ENCODE results near the gene LCTL.
"Not testable (repeated sequence)": the region's sequence is repeated elsewhere in the genome, so short reads cannot be mapped to it uniquely, and the experiment has no call there.

Gene LCTL

DNA sequence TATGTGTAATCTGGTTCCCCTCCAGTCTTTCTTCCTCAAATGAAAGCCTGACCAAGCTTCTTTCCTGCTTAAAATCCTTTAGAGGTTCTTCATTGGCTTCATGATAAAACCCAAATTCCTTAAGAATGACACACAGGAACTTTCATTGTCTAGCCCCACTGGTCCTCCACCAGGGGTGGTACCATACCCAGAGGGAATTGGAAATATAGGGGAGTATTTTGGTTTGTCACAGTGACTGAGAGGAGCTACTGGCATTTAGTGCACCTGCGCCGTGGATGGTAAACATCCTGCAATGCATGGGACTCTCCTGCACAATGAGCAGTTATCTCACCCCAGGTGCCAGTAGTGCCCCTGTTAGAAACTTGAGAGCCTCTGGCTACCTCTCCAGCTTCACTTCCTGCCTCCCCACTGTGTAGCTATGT, 49.9 kb downstream of the LCTL start:
- no peak for TF ChIP-seq Cebpa-rat (IDR thresholded peaks at IDR 0.05)
- Histone ChIP-seq H3K4me1 (no peaks in the 10 kb centered on the region; a peak in 1 of 20 replicates), H3K9ac (no peak overlapping the region), H3K9me3 (replicated peaks in 1 of 11) (no peaks in the 10 kb centered on the region), H3K4me2 (no peak overlapping the region), H3K36me3 (peaks cover 52 to 97% (median 85%) of the 10 kb centered on the region in 11 experiments), H3K4me3 (no peak overlapping the region), H3K27ac (no peak overlapping the region), H4K20me1 (no peaks in the 10 kb centered on the region), H3K27me3 (no peaks in the 10 kb centered on the region)

GRCh38 chr15:66514586-66514985, 51.2 kb downstream of the LCTL start:
- Histone ChIP-seq H3K27ac (no peak overlapping the region), H3K36me3 (peaks cover 42 to 98% (median 83%) of the 10 kb centered on the region in 11 experiments), H3K9me3 (replicated peaks in 1 of 11) (no peaks in the 10 kb centered on the region), H3K4me2 (no peak overlapping the region), H3K4me3 (no peak overlapping the region), H3K4me1 (no peaks in the 10 kb centered on the region; a peak in 1 of 20 replicates), H4K20me1 (no peaks in the 10 kb centered on the region), H3K27me3 (no peaks in the 10 kb centered on the region), H3K9ac (no peak overlapping the region)
- no peak for TF ChIP-seq Cebpa-rat (IDR thresholded peaks at IDR 0.05)

DNA sequence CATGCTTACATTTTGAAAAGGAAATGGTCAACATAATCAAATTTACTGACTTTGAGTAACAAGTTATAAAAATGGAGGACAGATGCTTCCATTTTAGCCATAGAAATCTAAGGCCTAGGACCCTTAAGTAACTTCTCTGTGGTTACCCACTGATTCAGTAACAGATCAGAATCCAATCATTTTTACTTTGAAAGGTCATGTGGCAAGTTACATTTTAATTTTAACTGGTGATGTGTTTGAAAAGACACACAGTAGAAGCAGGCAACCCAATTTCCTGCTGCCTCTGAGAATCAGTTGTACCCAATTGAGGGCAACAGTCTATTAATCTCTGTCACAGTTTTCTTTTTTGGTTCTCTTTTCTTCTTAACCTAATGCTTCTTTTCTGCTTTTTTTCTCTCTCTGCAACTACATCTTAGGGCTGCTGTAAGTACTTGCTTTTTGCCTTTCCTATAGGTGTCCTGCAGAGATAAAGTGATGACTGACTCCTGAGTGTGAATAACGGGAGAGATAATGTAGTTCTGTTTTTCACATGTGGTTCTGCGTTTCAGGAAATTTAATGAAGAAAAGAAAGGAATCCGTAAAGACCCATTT, 57.4 kb downstream of the LCTL start:
- Histone ChIP-seq H3K36me3 (peaks cover 0 to 56% (median 33%) of the 10 kb centered on the region in 11 experiments; a peak in 20 of 22 replicates), H3K4me3 (no peak overlapping the region), H4K20me1 (peaks cover 4 to 10% (median 5%) of the 10 kb centered on the region in 11 experiments; a peak in 19 of 22 replicates), H3K9me3 (replicated peaks in 1 of 11) (no peaks in the 10 kb centered on the region), H3K9ac (no peak overlapping the region), H3K4me2 (peak overlapping the region in 2 of 11 experiments; percentile 5 to 12; a peak in 1 of 22 replicates), H3K27me3 (no peaks in the 10 kb centered on the region), H3K4me1 (peaks cover 9 to 31% (median 22%) of the 10 kb centered on the region in 10 experiments; a peak in 19 of 20 replicates), H3K27ac (no peak overlapping the region)
- TF ChIP-seq Cebpa-rat (IDR thresholded peaks at IDR 0.05), result no peak

DNA sequence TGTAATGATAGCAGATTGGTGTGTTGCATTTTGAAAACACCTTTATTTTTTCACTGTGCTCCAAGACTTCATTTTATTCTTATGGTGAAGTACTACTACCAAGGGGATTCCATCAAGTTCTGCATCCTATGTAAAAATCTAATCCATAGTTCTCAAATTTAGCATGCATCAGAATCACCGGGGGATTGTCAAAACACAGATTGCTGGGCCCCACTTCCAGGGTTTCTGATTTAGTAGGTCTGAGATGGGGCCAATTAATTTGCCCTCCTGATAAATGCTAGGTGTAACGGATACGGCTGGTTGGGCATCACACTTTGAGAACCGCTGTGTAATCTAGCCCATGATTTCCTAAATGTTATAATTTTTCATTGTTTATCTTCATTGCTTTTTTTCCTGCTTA, 60.0 kb downstream of the LCTL start:
- no peaks in the 10 kb centered on the region for H3K27me3 ChIP-seq
- peaks cover 25 to 56% (median 40%) of the 10 kb centered on the region in 11 experiments for H3K36me3 ChIP-seq
- no peak for TF ChIP-seq Cebpa-rat (IDR thresholded peaks at IDR 0.05)
- H3K27ac ChIP-seq, result peak overlapping the region; percentile 92 to 99 (median 97); a peak in 20 of 22 replicates
- H3K9me3 ChIP-seq (replicated peaks in 1 of 11), result no peaks in the 10 kb centered on the region
- H4K20me1 ChIP-seq, result peaks cover 30 to 35% (median 31%) of the 10 kb centered on the region in 11 experiments; a peak in 21 of 22 replicates
- H3K4me3 ChIP-seq, result peak overlapping the region; percentile 78 to 93 (median 87)
- peak overlapping the region; percentile 74 to 91 (median 84) for H3K4me2 ChIP-seq
- H3K4me1 ChIP-seq, result peaks cover 35 to 57% (median 48%) of the 10 kb centered on the region in 10 experiments
- peak overlapping the region; percentile 88 to 100 (median 95) for H3K9ac ChIP-seq

DNA sequence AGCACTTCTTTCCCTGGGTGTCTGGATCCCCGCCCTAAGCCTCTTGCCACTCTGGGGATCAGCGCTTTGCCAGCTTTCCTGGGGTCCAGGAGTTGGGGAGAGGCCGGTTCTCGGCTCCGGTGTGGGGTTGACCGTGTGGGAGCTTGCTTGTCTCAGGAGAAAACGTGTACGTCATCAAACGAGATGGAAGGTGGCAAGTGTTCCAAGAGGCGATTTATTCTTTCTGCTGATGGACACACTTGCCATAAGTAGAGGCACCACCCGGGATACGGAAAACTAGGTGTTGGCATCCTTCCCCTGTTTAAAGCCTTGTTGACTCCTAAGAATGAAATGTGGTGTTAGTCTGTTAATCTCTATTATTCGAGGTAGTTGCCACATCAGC, 60.4 kb downstream of the LCTL start:
- peaks cover 39 to 61% (median 52%) of the 10 kb centered on the region in 10 experiments for H3K4me1 ChIP-seq
- H4K20me1 ChIP-seq, result peaks cover 34 to 39% (median 35%) of the 10 kb centered on the region in 11 experiments; a peak in 21 of 22 replicates
- TF ChIP-seq Cebpa-rat (IDR thresholded peaks at IDR 0.05), result no peak
- peak overlapping the region; percentile 92 to 99 (median 97) for H3K27ac ChIP-seq
- peaks cover 29 to 56% (median 40%) of the 10 kb centered on the region in 11 experiments for H3K36me3 ChIP-seq
- no peaks in the 10 kb centered on the region for H3K9me3 ChIP-seq (replicated peaks in 1 of 11)
- peak overlapping the region; percentile 78 to 93 (median 87) for H3K4me3 ChIP-seq
- peak overlapping the region; percentile 88 to 100 (median 95) for H3K9ac ChIP-seq
- H3K27me3 ChIP-seq, result no peaks in the 10 kb centered on the region
- peak overlapping the region; percentile 74 to 91 (median 84) for H3K4me2 ChIP-seq

DNA sequence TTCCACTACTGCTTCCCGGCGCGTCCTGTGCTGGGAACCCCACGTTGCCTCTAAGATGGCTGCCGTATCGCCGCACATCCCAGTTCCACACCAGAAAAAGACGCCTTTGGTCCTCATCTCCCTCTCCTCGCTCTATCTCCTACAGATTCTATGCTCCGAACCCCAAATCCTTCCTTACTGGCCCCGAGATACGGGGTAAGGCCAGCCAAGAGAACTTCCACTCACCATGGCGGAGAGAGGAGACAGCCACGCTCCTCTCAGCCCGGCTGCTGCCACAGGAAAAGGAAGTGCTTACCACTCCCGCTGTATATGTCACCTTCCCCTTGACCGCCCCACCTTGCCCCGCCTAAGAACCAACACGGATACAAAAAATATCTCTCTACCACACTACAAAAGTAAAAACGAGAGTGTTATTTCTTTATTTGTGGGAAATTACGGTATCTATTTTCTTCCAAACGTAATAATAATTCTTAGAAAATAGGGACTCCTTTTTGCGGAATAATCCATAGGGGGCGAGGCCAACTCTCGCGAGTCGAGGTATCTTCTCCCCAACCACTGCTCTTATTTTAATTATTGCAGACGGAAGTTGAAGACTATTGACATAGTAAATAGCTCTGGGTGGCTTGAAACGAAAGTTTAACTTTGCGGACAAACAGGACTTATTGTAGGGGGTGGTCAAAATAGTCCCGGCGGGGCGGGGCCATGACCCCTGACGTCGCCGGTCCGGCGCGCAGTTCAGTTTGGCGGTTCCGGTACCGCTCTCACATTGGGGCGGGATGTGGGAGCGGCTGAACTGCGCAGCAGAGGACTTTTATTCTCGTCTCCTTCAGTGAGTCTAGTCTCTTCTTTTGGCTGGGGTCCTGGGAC, 61.0 kb downstream of the LCTL start, which contains the start of the genes RPL4 and ZWILCH:
RPL4 (minus strand) TSS at position 293 of the 867 bp plus-strand sequence; CDS start at position 228, 65 bp downstream.
ZWILCH (plus strand) TSS at position 764 of the 867 bp plus-strand sequence; CDS start at position 777, 13 bp downstream.
- H3K4me2 ChIP-seq, result peak within 1 kb of the TSS; percentile 88 to 96 (median 93)
- peak within 1 kb of the TSS; percentile 88 to 100 (median 95) for H3K9ac ChIP-seq
- no peaks in the 10 kb centered on the region for H3K27me3 ChIP-seq
- H3K4me1 ChIP-seq, result peaks cover 45 to 67% (median 58%) of the 10 kb centered on the region in 10 experiments
- H4K20me1 ChIP-seq, result peaks cover 37 to 46% (median 41%) of the 10 kb centered on the region in 11 experiments; a peak in 21 of 22 replicates
- TF ChIP-seq Cebpa-rat (IDR thresholded peaks at IDR 0.05), result no peak
- no peaks in the 10 kb centered on the region for H3K9me3 ChIP-seq (replicated peaks in 1 of 11)
- peaks cover 35 to 56% (median 46%) of the 10 kb centered on the region in 11 experiments for H3K36me3 ChIP-seq
- H3K4me3 ChIP-seq, result peak within 1 kb of the TSS; percentile 78 to 93 (median 87)
- H3K27ac ChIP-seq, result peak within 1 kb of the TSS; percentile 92 to 99 (median 97)

DNA sequence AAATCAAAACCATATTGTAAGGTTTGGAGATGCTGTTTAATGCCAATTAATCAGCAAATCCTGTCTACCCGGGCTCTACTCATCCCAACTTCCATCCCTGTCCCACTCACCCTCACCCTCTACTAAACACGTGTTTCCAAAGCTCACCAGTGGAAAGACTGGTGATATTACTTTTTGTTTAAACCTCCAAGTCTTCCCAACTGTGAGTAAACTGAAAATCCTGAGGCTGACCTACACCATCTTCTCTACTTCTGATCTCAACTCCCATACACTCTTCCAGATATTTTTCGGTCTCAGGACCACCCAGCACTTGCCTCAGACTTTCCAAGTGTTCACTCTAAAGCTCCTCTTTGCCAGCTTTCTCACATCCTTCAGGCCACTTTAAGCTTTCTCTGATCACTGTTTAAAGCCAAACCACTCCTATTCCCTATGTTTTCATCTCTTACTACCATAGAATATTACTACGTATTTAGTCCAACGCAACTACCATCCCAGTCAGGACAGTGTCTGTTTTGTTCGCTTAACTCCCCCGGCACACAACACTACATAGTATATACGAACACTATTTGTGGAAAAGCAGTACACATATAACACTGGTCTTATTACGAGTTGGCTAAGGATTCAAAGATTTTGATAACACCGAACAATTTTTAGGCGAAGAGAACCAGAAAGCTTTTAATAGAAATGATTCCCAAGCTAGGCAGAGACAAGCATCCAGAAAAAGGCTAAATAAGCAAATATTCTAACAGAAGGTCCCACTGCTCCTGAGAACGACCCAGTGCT, 61.8 kb downstream of the LCTL start:
- Histone ChIP-seq H3K27ac (peak overlapping the region; percentile 92 to 99 (median 97)), H3K9me3 (replicated peaks in 1 of 11) (no peaks in the 10 kb centered on the region), H3K4me1 (peaks cover 49 to 72% (median 65%) of the 10 kb centered on the region in 10 experiments), H4K20me1 (peaks cover 37 to 54% (median 49%) of the 10 kb centered on the region in 11 experiments; a peak in 21 of 22 replicates), H3K27me3 (no peaks in the 10 kb centered on the region), H3K9ac (peak overlapping the region; percentile 88 to 100 (median 95)), H3K4me3 (peak overlapping the region; percentile 78 to 93 (median 87)), H3K4me2 (peak overlapping the region; percentile 88 to 96 (median 93)), H3K36me3 (peaks cover 44 to 56% (median 51%) of the 10 kb centered on the region in 11 experiments)
- no peak for TF ChIP-seq Cebpa-rat (IDR thresholded peaks at IDR 0.05)

- Histone ChIP-seq H3K27ac (peak overlapping the region; percentile 92 to 99 (median 97); a peak in 21 of 22 replicates), H4K20me1 (peaks cover 43 to 62% (median 57%) of the 10 kb centered on the region in 11 experiments; a peak in 21 of 22 replicates), H3K36me3 (peaks cover 52 to 59% (median 56%) of the 10 kb centered on the region in 11 experiments), H3K4me1 (peaks cover 55 to 76% (median 66%) of the 10 kb centered on the region in 10 experiments), H3K4me2 (peak overlapping the region; percentile 88 to 96 (median 93)), H3K4me3 (peak overlapping the region; percentile 78 to 93 (median 87)), H3K9ac (peak overlapping the region; percentile 88 to 100 (median 95))
- not testable (repeated sequence) for H3K9me3 ChIP-seq (replicated peaks in 1 of 11); H3K27me3 ChIP-seq
These were observed 62.7 kb downstream of the LCTL start for GRCh38 chr15:66503041-66503648.

All from BLaER1 treated with 17β-estradiol and CSF1 and Interleukin-3, amounts not matched to agents 10 nM and 100 nM (cell line).